Kasumi-1 (cell line): Measurements from ENCODE around the gene CA9.
A peak's percentile ranks its signal among the peaks of the same experiment; 100 is the strongest.

ENCODE experiments used
- DNase-seq, 2 experiments: peaks; one replicate each; lab custom pipeline; 2025; lab: John Stamatoyannopoulos, UW

The CA9 gene

DNA sequence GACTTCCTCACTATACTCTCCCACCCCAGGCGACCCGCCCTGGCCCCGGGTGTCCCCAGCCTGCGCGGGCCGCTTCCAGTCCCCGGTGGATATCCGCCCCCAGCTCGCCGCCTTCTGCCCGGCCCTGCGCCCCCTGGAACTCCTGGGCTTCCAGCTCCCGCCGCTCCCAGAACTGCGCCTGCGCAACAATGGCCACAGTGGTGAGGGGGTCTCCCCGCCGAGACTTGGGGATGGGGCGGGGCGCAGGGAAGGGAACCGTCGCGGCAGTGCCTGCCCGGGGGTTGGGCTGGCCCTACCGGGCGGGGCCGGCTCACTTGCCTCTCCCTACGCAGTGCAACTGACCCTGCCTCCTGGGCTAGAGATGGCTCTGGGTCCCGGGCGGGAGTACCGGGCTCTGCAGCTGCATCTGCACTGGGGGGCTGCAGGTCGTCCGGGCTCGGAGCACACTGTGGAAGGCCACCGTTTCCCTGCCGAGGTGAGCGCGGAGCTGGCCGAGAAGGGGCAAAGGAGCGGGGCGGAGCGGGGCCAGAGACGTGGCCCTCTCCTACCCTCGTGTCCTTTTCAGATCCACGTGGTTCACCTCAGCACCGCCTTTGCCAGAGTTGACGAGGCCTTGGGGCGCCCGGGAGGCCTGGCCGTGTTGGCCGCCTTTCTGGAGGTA is 2.1 kb downstream of the CA9 start:
- DNase-seq, result no peak

DNA sequence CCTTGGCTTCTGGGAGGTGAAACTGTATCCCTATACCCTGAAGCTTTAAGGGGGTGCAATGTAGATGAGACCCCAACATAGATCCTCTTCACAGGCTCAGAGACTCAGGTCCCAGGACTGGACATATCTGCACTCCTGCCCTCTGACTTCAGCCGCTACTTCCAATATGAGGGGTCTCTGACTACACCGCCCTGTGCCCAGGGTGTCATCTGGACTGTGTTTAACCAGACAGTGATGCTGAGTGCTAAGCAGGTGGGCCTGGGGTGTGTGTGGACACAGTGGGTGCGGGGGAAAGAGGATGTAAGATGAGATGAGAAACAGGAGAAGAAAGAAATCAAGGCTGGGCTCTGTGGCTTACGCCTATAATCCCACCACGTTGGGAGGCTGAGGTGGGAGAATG is 5.4 kb downstream of the CA9 start:
- DNase-seq, result no peak

DNA sequence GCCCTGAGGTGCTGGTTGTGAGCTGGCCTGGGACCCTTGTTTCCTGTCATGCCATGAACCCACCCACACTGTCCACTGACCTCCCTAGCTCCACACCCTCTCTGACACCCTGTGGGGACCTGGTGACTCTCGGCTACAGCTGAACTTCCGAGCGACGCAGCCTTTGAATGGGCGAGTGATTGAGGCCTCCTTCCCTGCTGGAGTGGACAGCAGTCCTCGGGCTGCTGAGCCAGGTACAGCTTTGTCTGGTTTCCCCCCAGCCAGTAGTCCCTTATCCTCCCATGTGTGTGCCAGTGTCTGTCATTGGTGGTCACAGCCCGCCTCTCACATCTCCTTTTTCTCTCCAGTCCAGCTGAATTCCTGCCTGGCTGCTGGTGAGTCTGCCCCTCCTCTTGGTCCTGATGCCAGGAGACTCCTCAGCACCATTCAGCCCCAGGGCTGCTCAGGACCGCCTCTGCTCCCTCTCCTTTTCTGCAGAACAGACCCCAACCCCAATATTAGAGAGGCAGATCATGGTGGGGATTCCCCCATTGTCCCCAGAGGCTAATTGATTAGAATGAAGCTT is 6.1 kb downstream of the CA9 start:
- no peak for DNase-seq

DNA sequence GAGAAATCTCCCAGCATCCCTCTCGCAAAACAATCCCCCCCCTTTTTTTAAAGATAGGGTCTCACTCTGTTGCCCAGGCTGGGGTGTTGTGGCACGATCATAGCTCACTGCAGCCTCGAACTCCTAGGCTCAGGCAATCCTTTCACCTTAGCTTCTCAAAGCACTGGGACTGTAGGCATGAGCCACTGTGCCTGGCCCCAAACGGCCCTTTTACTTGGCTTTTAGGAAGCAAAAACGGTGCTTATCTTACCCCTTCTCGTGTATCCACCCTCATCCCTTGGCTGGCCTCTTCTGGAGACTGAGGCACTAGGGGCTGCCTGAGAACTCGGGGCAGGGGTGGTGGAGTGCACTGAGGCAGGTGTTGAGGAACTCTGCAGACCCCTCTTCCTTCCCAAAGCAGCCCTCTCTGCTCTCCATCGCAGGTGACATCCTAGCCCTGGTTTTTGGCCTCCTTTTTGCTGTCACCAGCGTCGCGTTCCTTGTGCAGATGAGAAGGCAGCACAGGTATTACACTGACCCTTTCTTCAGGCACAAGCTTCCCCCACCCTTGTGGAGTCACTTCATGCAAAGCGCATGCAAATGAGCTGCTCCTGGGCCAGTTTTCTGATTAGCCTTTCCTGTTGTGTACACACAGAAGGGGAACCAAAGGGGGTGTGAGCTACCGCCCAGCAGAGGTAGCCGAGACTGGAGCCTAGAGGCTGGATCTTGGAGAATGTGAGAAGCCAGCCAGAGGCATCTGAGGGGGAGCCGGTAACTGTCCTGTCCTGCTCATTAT is 6.8 kb downstream of the CA9 start:
- no peak for DNase-seq

DNA sequence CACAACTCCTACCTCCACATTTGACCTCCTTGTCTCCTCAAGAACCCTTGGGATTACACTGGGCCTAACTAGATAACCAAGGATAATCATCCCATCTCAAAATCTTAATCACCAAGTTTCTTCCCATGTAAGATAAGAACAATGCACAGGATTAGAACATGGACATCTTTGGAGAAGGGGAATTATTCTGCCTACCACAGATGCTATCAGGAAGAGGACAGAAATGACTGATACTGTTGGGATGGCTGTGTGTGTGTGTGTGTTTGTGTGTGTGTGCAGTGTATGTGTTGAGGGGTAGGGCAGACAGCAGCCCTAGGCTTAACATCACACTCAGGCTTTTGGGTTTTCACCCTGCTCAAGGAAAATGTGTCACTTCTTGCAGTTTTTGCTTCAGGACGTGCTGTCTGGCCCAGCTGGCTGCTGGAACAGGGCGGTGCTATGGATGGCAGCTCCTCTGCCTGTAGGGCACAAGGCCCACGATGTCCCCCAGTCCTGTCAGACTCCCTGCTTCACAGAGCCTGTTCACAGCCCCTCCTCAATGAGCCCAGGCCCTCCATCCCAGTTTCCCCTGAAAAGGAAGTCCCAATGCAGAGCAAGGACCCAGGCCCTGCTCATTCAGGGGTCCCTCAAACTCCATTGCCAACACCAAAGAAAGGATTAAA is 7.7 kb downstream of the CA9 start:
- DNase-seq, result no peak

DNA sequence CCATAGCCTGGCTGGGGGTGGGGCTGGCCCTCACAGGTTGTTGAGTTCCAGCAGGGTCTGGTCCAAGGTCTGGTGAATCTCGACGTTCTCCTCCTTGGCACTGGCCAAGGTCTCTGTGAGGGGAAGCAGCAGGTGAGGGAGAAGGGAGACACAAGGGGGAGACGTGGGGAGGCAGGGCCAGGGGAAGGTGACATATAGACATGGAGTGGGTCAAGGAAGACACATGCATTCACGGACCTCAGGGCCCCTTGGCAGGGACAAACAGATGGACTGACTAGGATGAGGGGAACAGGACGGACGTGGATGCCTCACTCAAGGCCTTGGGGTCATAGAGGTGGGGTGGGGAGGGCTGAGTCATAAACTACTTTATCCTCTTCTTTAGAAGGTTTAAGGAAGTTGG is 8.3 kb downstream of the CA9 start:
- no peak for DNase-seq

DNA sequence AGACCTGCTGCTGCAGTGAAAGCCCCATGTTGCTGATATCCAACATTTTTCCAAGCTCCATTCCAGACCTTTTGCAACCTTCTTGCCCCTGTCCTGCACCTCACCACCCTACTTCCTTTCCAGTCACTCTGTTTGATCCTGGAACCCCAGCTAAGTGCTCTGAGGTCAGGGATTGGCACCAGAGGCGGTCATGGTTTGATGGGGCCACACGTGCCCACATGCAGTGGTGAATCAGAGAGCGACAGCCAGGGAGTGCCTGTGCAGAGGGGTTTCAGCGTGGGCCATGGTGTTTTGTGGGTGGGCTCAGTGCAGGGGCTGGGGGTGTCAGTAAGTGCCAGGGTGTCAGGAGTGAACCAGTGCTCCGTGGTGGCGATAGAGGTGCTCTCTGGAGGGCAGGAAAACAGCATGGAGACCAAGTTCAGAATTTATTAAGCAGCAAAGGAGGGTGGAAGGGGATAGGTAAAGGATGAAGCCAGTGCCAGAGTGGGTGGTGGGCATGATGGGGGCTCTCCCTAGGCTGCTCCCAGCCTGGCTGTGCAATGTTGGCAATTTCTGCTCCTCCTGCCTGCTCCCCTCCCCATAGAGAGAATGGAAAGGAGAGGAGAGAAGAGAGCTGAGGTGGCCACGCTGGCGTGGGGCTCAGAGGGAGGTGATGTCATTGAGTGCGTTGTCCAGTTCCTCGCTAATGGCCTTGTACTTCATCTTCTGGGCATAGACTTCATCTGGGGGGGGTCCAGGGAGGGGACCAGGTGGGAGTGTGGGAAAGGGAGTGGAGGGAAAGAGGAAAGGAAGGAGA is 9.0 kb downstream of the CA9 start:
- DNase-seq, result no peak

DNA sequence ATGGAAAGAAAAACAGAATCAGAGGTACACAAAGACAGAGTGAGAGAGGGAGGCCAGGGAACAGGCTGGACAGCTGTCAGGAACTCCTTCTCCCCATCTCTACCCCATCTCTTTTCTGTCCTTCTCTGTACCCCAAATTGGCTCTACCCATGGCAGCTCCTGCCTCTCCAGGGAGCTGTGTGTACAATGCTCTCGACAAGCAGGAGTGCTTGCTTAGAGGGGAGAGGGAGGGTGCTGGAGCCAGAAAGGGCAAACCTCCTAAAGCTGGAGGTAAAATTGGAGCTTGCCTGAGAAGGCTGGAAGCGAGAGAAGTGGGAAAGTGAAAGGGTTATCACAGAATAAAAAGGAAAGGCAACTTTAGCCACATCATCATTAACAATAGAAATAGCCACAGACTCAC is 9.6 kb downstream of the CA9 start:
- DNase-seq, result no peak

DNA sequence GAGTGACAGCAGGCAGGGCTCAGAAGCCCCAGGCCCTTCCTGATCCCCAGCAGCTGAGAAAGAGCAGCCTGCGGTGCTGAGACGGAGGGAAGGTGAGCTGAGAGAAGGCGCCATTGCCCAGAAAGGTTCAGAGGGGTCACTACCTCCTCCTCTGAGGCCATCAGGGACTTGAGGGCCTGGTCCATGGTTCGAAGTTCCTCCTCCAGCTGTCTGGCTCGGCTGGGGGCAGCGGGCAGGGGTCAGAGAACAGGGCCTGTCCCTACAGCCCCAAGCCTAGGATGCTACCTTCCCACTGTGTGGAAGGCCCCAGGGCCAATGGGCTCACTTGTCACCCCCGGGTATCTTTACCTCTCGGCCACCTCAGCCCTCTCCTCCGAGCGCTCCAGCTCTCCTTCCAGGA is 11.2 kb downstream of the CA9 start:
- no peak for DNase-seq

DNA sequence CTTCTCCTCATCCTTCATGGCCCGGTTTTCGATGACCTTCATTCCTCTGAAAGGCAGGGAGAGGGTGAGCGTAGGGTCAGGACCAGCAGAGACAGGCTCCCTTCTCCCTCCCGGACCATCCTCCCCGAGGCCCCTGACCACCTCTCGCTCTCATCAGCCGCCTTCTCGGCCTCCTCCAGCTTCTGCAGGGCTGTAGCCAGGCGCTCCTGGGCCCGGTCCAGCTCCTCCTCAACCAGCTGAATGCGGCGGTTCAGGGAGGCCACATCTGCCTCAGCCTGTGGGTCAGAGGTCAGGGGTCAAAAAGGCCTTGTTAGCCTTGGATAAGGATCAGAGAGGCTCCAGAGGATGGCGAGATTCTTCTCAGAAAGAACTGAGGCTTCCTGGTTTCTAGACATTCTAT is 11.8 kb downstream of the CA9 start:
- no peak for DNase-seq

DNA sequence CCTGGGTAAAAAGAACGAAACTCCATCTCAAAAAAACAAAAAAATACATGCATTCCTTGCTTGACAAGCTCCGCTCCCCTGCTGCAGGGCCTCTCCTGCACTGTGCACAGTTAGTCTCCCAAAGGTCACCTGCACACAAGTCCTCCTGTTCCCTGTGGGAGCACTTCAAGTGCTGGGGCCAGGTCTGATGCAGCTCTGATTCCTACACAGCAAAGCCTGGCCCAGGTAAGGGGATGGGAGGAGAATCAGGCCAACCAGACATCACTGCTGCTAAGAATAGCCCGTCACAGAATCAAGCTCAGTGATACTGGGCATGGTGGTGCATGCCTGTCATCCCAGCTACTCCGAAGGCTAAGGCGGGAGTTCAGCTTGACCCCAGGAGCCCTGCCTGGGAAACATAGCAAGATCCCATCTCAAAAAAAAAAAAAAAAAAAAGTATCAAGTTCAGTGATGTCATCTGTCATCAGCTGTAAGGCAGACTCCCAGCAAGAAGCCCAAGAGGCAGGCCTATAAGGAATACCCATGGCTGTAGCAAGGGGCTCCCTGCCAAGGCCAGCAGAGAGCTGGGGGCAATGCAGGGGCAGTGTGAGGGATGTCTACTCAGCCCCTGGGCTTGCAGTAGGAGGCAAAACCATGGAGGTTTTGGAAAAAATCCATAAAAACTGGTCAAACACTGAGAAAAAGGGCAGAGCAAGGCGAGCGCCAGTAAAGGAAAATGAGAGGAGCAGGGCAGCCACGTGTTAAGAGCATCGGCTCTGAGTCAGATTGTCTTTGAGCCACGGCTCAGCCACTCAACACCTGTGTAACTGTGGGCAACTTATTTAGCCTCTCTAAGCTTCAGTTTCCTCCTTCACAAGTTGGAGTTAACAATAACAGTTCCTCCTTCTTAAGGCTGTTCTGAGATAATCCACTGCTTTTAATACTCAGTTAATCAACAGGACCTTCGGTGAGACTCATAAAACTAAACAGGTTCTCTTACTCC is 12.8 kb downstream of the CA9 start:
- no peak for DNase-seq

DNA sequence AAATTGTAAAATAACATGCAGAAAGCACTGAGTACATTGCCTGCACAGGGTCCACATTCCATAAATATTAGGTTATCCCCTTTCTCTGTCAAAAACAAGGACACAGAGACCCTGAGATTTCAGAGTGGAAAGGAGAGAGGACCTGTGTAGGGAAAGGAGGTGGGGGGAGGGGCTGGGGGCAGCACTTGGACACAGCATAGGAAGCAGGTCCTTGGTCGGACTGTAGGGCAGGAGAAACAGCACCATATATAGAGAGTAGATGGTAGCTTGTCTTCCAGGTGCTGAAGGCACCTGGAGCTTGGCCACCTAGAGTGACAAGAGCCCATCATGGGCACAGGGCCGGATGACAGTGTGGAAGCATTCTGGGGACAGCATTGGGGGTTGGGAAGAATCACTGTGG is 13.6 kb downstream of the CA9 start:
- no peak for DNase-seq

DNA sequence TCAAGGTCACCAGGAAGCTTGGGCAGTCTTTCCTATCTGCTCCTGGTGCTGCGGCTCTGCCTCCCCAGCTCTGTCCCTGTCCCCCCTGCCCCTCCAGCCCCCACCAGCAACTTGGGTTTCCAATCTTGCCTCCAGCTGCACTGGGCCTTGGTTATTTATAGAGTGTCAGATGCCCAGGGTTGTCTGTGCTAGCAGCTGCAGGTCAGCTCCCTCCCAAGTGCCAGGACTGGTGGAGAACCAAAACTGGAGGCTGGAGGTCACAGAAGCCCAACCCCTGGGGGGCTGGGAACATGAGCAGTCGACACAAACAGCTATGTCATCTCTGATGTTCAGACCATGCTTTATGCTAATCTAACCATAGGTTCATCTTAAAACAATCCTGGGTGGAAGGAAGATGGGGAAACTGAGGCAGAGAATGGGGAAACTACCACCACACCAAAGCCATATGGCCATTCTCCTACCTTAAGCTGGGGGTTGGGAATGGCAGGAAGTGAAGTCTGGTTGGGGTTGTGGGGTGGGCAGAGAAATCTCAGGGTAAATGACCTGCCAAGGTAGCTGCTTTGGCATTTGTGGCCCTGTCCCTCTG is 14.3 kb downstream of the CA9 start:
- DNase-seq, result no peak

DNA sequence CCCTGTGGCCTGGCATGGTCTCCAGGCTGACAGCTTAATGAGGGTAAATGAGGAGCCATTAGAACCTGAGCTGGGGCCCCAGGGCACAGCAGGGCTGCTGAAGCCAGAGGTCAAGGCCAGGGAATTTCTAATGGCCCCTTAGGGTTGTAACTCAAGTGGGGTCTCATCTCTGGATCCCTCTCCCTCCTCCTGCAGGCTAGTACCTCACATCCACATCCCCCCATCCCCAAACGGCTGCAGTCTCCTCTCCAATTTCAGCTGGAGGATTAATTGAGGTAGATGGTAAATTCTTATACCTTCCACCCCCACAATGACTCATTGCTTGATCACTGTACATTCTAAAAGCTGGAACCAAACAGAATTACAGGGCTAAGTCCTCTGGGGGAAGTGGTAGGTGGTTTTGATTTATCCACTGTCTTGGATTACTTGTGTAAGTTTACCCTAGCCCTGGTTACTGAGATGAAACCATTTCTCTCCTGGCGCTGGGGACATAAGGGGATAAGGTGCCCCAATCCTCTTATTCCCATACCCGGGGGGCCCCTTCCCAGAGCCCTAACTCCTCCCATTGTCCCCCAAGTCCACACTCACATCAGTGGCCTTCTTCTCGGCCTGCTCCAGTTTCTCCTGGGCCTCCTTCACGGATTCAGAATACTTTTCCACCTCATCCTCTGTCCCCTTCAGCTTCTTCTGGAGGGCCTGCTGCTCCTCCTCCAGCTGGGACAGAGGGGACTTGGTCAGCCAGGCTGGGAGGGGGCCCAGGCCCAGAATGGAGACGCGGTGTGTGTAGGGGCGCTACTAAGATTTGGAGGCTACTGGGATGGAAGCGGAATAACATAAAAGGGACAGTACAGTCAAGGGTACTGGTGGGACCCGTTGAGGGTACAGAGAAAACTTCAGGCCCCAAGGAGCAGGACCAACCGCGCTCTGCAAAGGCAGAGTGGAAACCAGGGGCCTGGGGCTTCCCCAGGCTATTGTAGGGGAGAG is 15.1 kb downstream of the CA9 start:
- DNase-seq, result no peak

DNA sequence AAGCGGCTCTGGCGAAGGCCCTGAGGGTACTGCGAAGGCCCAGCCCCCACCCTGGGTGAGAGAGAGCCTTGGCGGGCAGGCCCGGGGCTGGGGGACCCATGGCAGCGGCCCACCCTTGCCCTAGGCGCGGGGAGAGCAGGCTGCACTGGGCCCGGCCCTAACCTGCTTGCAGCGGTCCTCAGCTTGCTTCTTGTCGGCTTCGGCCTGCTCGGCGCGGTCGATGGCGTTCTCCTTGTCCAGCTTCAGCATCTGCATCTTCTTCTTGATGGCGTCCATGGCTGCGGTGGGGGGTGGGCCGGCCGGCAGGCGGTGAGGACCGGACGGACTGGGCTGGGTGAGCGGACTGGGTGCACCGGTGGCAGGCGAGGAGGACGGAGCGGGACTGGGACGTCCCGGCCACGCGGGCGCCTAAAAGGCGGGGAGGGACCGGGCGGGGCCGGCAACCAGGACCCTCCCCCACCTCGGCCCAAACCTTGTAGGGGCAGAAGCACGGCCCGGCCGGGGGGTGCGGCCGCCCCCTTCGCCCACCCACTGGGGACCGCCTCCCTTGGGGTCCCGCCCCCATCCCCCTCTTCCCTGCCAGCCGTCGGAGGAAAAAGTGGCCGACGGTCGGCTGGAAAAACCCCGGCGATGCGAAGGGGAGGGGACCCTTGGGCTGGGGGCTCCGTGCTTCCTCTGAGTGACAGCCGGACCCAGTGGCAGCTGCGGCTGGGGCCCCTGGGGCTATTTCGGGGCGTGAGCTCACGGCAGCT is 16.0 kb downstream of the CA9 start, which contains the start of gene TPM2:
Gene TPM2, minus strand, starts transcription at position 384 of the 752 bp plus-strand sequence. Its CDS starts 108 bp downstream, at position 276.
- no peak for DNase-seq

DNA sequence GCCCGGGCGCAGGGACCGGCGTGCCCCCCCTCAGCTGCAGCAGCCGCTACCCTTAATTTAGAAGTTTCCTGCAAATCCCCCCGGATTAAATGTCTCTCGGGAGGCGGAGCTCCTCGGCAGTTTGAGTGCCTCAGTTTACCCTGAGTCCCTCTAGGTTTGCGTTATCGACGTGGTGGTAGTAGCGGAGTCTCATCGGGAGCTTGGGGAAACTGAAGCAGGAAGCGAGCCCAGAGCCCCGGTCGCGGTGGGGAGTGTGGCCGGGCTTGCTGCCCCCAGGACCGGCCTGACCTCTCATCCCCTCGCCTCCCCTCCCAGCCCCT is 16.5 kb downstream of the CA9 start:
- no peak for DNase-seq

DNA sequence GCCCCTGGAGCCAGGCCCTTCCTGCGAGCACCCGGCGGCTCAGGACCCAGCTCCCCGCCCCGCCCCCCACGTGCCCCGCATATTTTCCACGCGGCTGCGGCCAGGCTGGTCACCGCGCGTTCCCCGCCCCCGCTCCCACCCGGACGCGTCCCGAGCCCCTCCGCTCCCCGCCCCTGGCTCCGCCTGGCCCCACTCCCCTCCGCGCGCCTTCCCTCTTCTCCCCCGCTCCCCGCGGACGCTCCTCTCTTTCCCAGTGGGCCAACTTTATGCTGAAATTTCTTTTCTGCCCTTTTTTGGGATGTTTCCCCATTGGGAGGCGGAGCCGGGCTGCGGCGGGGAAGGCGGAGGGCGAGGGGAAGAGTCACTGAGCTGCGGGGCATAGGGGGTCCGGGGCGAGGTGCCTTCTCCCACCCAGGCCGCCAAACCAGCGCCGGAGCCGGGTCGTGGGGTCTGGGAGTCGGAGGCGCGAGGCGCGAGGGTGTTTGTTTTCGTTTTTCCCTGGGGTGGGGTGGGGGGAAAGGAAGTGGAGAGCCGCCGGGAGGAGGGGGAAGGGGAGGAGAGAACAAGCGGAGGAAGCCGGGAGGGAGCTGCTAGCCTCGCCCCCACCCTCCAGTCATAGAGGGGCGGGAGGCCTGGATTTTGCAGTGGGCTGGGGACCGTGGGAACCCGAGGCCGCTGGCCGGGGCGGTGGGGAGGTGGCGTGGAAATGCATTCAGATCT is 17.0 kb downstream of the CA9 start:
- peak; percentile 64 to 70 for DNase-seq

DNA sequence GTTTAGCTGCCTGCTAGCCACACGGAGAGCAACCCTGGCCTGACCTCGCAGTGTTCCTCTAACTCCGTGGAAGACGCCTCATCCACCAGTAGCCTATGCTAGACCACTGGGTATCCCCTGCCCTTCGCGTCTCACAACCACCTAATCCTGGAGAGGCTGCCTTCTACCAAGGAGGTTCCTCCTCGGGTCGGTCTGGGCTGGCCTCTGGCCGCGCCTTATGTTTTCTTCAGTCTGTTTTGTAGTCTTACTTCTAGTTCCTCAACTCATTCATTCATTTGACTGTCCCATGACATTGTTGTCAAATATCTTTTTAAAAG is 17.6 kb downstream of the CA9 start:
- no peak for DNase-seq
